ENCODE data around the gene ITGAD. TPM values are rescaled to one million over a fixed set of nuclear protein-coding genes. Genes with fewer than 3 reads are reported as not detected.
A peak's percentile ranks its signal among the peaks of the same experiment; 100 is the strongest.

The ITGAD gene
- polyA plus RNA-seq, 1 donor = 0.45 TPM

DNA sequence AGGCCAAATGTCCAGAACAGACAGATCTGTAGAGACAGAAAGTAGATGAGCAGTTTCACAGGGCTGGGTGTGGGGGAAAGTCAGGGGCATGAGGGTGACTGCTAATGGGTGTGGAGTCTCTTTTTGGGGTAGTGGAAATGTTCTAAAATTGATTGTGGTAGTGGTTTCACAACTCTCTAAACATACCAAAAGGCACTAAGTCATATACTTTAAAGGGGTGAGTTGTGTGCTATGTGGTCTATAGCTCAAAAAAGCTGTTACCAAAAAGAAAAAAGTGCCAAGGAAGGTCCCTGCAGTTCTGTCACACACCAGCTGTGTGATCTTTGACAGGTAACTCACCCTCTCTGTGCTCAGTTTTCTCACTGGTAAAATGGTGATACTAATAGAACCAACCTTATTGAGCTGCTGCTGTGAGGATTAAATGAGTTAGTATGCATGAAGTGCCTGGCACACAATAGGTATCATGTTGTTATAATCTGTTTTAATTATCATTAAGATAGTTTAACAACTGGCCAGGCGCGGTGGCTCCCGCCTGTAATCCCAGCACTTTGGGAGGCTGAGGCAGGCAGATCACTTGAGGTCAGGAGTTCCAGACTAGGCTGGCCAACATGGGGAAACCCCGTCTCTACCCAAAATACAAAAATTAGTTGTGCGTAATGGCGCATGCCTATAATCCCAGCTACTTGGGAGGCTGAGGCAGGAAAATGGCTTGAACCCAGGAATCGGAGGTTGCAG is 27.8 kb upstream of the ITGAD start:
- DNase-seq = no peak

DNA sequence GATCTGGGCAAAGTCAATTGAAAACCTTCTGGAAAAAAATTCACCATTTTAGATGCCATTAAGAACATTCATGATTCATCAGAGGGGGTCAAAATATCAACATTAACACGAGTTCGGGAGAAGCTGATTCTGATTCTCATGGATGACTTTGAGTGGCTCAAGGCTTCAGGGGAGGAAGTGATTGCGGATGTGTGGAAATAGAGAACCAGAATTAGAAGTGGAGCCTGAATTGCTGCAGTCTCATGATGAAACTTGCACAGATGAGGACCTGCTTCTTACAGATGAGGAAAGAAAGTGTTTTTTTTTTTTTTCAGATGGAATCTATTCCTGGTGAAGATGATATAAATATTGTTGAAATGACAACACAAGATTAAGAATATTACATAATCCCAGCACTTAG is 25.3 kb upstream of the ITGAD start:
- no peak for DNase-seq

DNA sequence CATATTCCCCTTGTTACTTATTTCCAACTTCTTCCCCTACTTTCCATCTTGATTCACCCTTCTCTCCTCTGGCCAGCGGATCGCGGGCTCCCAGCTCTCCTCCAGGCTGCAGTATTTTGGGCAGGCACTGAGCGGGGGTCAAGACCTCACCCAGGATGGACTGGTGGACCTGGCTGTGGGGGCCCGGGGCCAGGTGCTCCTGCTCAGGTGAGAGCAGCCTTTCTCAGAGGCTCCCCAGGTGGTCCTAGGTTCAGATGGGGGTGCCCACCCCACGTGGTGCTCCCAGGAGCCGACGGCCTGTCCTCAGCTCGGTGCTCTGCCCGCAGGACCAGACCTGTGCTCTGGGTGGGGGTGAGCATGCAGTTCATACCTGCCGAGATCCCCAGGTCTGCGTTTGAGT is 22.1 kb upstream of the ITGAD start:
- no peak for DNase-seq

DNA sequence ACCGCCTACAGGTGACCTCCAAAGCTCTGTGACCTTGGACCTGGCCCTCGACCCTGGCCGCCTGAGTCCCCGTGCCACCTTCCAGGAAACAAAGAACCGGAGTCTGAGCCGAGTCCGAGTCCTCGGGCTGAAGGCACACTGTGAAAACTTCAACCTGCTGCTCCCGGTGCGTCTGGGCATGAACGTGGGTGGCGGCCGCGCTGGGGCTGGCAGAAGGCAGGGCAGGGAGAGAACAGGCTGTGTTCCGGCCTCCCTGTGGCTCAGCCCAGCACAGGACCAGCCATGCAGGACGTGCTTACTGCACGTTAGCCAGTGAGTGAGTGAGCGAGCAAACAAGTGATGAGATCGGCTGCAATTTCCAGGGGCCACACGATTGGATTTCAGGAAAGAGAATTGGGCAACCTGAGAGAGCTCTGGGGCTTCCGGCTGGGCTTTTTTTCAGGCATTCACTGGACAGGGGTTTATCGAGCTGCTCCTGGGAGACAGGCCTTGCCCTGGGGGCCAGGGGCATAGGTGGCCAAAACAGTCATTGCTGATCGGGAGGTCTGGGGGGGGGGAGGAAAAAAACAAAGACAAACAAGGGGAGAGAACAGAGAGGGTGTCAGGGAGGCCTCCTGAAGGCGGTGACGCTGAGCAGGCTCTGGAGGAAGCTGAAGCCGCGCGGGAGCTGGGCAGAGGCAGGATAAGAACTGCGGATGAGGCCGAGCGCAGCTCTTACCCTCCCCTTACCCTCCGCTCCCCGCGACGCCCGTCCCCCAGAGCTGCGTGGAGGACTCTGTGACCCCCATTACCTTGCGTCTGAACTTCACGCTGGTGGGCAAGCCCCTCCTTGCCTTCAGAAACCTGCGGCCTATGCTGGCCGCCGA is 21.3 kb upstream of the ITGAD start:
- no peak for DNase-seq

DNA sequence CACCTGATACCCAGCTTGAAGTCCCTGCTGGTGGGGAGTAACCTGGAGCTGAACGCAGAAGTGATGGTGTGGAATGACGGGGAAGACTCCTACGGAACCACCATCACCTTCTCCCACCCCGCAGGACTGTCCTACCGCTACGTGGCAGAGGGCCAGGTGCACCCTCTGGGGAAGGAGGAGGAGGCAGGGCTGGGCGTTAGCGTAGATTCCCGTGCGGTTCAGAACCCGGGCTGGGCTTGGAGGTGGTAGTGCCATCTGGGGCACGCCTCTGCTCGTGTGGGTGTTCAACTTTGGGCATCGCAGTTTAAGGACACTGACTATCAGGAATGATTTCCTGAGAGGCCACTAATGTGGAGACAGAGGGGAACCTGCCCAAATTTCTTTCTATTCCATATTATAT is 19.9 kb upstream of the ITGAD start:
- DNase-seq = no peak

DNA sequence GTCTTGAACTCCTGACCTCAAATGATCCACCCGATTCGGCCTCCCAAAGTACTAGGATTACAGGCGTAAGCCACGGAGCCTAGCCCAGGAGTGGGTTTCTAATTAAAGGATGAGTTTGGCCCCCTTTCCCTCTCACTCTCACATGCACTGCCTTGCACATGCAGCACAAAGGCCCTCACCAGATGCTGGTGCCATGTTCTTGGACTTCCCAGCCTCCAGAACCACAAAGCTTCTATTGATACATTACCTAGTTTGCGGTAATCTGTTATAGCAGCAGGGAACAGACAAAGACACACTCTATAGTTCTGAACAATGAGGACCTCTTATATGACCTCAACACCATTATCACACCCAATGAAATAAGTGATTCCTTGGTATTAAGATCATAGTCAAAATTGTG is 17.9 kb upstream of the ITGAD start:
- DNase-seq = no peak

DNA sequence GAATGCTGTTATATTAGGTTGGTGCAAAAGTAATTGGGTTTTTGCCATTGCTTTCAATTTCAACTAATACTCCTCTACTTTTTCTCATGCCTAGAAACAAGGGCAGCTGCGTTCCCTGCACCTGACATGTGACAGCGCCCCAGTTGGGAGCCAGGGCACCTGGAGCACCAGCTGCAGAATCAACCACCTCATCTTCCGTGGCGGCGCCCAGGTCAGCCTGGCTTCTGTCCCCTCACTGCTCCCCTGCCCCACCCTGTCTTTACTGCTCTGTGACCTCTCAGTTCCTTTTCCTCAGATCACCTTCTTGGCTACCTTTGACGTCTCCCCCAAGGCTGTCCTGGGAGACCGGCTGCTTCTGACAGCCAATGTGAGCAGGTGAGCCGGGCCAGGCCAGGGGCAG is 16.4 kb upstream of the ITGAD start:
- DNase-seq = no peak

DNA sequence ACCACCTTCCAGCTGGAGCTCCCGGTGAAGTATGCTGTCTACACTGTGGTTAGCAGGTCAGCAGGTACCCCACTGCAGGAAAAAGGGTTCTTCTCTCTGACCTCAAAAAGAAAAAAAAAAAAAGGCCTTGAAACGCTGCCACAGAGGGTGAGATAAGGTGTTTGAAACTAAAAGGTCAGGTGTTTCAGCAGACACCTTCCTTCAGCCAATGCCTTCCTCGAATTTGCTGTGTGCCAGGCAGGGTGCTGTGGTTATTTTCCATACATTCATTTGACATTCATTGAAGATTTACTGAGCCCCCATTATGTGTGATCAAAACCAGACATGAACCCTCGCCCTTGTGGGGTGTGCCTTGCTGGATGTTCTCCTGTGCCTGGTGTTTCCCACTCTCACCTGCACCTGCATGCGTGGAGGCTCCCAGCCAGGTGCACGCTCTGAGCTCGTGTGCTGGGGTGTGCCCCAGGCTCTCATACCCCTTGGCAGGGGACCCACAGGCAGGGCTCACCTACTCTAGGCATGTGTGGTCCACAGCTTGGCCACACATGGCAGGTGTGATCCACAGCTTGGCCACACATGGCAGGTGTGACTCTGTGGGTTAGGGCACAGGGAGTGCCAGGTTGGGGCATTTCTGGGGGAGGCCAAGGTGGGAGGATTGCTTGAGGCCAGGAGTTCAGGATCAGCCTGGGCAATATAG is 15.8 kb upstream of the ITGAD start:
- no peak for DNase-seq

DNA sequence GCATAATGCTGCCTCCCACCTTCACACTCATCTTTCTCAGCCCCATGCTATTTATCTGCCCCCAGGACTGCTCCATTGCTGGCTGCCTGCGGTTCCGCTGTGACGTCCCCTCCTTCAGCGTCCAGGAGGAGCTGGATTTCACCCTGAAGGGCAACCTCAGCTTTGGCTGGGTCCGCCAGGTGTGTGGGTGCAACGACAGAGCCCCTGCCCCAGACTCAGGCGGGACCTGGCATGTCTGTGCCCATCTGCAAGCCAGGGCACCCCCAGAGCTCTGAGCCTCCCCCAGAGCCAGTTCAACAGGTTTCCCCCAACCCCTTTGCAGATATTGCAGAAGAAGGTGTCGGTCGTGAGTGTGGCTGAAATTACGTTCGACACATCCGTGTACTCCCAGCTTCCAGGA is 12.9 kb upstream of the ITGAD start:
- DNase-seq = no peak

DNA sequence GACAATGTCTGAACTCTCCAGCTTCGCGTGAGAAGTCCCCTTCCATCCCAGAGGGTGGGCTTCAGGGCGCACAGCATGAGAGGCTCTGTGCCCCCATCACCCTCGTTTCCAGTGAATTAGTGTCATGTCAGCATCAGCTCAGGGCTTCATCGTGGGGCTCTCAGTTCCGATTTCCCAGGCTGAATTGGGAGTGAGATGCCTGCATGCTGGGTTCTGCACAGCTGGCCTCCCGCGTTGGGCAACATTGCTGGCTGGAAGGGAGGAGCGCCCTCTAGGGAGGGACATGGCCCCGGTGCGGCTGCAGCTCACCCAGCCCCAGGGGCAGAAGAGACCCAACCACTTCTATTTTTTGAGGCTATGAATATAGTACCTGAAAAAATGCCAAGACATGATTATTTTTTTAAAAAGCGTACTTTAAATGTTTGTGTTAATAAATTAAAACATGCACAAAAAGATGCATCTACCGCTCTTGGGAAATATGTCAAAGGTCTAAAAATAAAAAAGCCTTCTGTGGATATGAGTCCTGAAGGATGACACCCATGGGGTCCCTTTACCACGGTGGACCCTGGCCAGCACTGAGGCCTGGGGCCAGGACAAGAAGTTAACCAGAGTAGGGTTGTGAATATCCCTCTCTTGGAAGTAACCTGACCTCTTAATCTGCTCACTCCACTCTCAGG is 10.5 kb upstream of the ITGAD start:
- peak; percentile 36 for DNase-seq

DNA sequence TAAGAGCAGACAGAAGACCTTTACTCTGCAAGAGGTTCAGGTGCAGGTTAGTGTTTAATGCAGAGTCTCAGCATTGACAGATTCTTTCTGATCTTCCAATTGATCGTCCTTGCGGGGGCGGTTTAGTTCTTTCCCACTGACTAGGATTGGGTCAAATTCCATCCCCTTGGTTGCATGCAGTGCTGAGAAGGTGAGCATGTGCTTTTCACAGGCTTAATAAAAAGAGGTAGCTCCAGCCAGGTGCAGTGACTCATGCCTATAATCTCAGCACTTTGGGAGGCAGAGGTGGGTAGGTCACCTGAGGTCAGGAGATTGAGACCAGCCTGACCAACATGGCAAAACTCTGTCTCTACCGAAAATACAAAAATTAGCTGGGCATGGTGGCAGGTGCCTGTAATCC is 7.5 kb upstream of the ITGAD start:
- DNase-seq = no peak

DNA sequence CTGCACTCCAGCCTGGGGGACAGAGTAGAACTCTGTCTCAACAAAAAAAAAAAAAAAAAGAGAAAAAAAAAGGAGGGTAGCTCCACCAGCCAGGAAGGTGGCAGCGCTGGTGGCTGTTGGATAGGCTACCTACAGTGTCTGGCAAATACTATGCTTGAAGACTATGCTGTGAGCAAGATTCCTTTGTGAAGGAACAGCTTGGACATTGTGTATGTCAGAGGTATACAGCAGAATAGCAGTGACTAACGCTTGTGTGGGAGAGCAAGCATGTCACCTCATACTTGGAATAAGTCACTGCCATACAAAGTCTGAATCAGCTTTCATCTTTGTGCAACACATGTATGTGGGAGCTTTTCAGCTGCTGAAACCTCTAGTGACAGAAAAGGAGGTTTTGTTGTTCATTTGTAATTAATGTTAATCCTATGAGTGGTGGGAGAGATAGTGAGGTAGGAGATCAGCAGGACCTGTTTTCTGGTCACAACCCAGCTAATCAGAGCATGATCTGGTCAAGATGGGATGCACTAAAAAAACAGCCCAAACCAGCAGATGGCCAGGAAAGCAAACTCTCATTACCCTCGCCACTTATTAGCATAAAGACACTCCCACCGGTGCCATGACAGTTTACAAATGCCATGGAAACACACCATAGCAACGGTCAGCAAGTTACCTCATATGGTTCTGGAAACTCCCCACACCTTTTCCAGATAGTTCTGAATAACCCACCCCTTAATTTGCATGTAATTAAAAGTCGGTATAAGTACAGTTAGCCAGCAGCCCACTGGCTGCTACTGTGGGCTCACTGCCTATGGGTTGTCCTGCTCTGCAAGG is 6.8 kb upstream of the ITGAD start:
- DNase-seq = no peak

DNA sequence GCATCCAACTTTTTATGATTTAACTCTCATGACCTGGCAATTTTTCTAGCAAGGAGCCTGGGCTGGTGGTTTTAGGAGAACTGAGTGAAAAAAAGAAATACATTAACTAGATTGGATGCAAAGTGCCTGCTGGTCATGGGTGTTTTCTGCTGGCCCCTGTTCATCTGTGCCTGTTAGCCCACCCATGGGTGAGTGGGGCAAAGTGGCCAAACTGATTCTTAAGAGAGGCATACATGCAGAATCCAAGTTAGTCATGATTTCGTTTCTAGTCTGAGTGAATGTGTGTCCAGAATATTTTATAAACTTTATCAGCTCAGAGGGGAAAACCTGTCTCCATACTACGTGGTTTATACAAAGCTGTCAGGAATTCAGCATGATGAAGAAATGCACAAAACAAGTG is 4.6 kb upstream of the ITGAD start:
- no peak for DNase-seq

DNA sequence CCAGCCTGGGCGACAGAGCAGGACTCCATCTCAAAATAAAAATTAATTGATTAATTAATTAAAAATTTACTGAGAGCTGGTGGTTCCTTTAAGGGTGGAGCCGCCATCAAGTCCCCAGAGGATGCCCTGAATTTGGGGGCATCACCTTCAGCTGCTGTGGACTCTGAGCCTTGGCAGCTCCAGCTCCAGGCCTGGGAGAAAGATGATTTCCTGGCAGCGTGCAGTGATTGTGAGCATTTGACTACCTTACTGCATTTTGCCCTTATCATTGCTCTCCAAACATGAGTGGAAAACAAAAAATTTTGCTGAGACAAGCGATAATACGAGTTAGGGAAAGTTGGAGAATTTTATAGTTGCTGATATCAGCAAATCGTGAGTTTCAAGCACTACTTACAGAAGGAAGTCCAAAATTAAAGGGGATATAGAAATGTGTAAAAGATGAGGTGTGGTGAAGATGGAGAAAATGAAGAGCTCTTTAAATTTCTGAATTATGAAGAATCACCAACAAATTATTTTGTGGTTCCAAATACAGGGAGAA is 2.6 kb upstream of the ITGAD start:
- no peak for DNase-seq

DNA sequence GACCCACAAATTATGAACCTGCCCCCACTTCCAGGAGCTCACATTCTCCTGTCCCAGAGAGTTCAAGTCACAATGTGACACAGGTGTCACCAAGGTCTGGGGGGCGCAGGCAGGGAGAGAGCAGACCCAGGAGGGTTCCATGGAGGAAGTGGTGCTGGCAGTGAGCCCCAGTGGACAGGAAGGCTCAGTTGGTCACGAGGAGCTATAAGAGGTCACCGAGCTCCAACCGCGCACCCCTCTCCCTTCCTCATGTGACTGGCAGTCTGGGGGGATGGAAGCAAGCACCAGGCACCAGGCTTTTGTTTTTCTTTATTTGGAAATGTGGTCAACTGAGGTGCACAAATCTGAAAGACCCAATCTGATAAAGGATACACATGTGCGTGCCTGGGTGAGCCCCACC is 2.5 kb downstream of the ITGAD start:
- peak; percentile 12 for DNase-seq

DNA sequence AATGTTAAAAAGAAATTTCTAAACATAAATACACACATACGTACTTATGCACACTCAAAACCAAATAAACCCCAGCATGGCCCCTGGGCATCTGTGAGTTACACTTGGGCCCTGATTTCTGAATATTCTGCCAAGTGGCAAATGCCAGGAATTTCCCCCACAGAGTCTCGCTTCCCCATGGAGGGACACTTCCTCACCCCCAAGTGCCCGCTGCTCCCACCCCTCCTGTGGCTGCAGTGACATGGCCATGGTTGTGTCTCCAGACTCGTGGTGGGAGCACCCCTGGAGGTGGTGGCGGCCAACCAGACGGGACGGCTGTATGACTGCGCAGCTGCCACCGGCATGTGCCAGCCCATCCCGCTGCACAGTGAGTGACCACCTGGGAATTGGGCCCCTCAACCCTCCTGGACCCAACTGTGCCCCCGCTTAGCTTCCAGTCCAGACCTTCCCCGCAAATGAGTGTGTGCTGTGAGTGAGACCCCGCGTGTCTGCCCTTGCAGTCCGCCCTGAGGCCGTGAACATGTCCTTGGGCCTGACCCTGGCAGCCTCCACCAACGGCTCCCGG is 4.0 kb downstream of the ITGAD start:
- no peak for DNase-seq

DNA sequence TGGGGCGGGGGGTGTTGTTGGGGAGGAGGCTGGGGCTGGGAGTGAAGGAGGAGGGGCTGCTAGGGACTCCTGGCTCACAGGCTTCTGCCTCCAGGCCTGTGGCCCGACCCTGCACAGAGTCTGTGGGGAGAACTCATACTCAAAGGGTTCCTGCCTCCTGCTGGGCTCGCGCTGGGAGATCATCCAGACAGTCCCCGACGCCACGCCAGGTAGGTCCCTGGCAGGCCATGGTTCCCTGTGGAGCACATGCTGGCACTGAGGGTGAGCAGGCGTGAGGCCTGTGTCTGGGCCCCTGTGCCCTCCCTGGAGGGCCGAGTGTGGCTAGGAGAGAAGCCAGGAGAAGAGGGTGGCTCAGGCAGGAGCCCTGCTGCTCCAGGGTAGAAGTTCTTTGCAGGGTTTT is 4.6 kb downstream of the ITGAD start:
- no peak for DNase-seq

DNA sequence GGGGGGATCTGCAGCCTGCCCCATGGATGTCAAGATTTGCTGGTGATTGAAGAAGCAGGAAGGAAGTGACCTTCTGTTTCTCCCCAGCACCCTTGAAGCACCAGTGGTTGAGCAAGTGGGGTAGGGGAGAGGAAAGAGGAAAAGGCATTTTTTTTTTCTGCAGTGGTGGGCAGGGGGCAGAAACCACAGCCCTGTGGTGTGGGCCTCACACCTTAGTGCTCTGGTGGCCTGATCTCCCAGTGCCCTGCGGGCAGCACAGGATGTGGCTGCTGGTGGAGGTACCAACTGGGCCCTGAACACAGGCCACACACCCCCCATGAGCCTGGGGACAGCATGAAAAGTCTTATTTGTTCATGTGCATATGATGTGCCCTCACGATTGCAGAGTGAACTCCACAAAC is 7.1 kb downstream of the ITGAD start:
- no peak for DNase-seq

DNA sequence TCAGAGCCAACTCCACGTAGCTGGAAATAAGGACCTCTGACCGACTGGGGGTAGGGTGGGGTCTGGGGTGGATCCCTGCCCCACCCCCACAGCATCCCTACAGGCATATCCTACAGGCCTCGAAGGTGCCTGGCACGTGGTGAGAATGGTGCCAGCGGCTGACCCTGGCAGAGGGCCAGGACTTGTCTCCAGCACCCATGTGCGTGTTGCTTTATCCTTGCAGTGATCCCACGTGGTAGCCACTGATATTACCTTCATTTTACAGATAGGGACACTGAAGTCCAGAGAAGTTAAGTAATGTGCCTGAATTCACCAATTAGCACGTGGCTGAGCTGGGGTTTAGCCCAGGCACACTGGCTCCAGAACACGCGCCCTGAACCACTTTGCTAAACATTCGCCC is 8.3 kb downstream of the ITGAD start:
- no peak for DNase-seq

DNA sequence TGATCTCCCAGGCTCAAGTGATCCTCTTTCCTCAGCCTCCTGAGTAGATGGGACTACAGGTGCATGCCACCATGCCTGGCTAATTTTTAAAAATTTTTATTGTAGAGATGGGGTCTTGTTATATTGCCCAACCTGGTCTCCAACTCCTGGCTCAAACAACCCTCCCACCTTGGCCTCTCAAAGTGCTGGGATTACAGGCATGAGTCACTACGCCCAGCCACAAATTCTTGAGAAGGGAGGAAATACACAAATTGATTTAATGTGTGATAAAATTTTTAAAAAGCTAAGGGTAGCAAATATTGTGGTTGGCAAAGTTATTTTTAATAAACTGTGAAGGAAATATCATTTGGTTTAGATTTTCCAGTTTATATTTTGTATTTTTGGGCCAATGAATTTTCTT is 9.6 kb downstream of the ITGAD start:
- DNase-seq = no peak

DNA sequence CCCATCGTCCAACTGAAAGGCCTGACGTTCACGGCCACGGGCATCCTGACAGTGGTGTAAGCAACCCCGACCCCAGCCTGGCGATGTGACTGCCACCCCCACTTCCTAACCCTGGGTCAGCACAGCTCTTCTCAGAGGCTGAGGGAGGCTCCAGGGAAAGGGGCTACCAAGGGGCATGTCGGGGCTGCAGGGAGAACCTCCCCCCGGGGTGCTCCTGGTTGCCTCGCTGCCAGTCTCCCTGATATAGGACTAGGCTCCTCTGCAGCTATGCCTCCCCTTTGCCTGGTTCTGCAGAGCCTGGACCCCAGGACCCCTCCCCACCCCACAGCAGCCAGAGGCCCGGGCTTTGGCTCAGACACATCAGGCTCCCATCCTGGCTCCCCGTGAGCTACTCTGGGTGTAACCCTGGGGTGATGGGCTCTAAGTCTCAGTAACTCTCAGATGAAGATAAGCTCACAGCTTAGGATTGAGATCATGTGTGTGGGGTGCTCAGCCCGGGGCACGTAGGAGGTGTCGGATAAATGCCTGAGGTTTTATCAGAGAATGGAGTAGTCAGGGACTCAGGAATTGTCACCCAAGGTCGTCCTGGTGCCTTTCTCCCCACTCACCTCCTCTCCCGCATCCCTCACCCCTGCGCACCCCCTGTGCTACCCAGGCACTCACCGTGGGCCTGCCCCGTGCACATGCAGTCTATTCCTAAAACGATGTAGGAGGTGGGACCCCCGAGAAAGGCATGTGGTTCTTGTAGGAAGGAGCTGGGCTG is 10.6 kb downstream of the ITGAD start:
- DNase-seq = no peak

Data from hindlimb muscle (tissue), 1 donor.